Fibroblast of mammary gland (primary cell): Measurements from ENCODE around the gene IFIT1B.
"Not testable (repeated sequence)": the region's sequence is repeated elsewhere in the genome, so short reads cannot be mapped to it uniquely, and the experiment has no call there.

Experiments
- DNase-seq: peaks from one replicate; pipeline ENCODE4 v3.0.0-alpha.2; 2010; ENCODE audit warnings: low read depth
- H3K4me3 ChIP-seq: 2 replicates; pipeline ENCODE4 v1.5.1; 2011; ENCODE audit warnings: low read depth, mild to moderate bottlenecking, low read length, moderate library complexity; ENCODE audit not compliant: control insufficient read depth
- CTCF ChIP-seq: conservative IDR thresholded peaks from 2 replicates; pipeline ENCODE4 v1.5.1; 2011; ENCODE audit warnings: low read depth, low read length, inconsistent platforms; ENCODE audit not compliant: control insufficient read depth, insufficient read depth

The IFIT1B gene

GRCh38 chr10:89348975-89349374 lies 28.9 kb upstream of the IFIT1B start:
- H3K4me3 ChIP-seq: no peak overlapping the region
- no peak for DNase-seq
- TF ChIP-seq CTCF: no peak

GRCh38 chr10:89350631-89351315 lies 27.1 kb upstream of the IFIT1B start:
- DNase-seq: peak; percentile 54
- not testable (repeated sequence) for H3K4me3 ChIP-seq

- H3K4me3 ChIP-seq: no peak overlapping the region
- DNase-seq: no peak
- TF ChIP-seq CTCF: no peak
Observed at GRCh38 chr10:89351412-89351779, 26.5 kb upstream of the IFIT1B start.

- no peak overlapping the region for H3K4me3 ChIP-seq
Observed at GRCh38 chr10:89351780-89352597, 25.9 kb upstream of the IFIT1B start.

GRCh38 chr10:89352802-89353201 lies 25.1 kb upstream of the IFIT1B start:
- no peak for TF ChIP-seq CTCF
- H3K4me3 ChIP-seq: no peak overlapping the region
- DNase-seq: no peak

More at GRCh38 chr10:89351780-89352597, 25.9 kb upstream of the IFIT1B start:
- TF ChIP-seq CTCF: no peak
- DNase-seq: peak; percentile 99

GRCh38 chr10:89355394-89355931 lies 22.4 kb upstream of the IFIT1B start:
- TF ChIP-seq CTCF: no peak
- DNase-seq: peak; percentile 95
- no peak overlapping the region for H3K4me3 ChIP-seq

- no peak for TF ChIP-seq CTCF
- H3K4me3 ChIP-seq: no peak overlapping the region
- no peak for DNase-seq
Observed at GRCh38 chr10:89357096-89357495, 20.8 kb upstream of the IFIT1B start.
